Measurements from ENCODE around the gene RBM42.

The RBM42 gene

GRCh38 chr19:35656700-35657099 lies 27.9 kb downstream of the RBM42 start:
- DNase-seq = no peak

- no peak for DNase-seq
Observed at GRCh38 chr19:35657904-35658700, 29.3 kb downstream of the RBM42 start.

GRCh38 chr19:35661995-35662340 lies 33.1 kb downstream of the RBM42 start:
- DNase-seq = no peak

- DNase-seq = no peak
Observed at GRCh38 chr19:35663981-35664380, 35.1 kb downstream of the RBM42 start.

- no peak for DNase-seq
Observed at GRCh38 chr19:35665157-35665556, 36.3 kb downstream of the RBM42 start.

GRCh38 chr19:35665604-35666003 lies 36.8 kb downstream of the RBM42 start:
- DNase-seq = no peak

GRCh38 chr19:35666251-35666913 lies 37.5 kb downstream of the RBM42 start, which contains the start of gene UPK1A:
Gene UPK1A, plus strand, starts transcription at chr19:35666517. Its CDS starts 296 bp downstream, at chr19:35666813.
- no peak for DNase-seq

- no peak for DNase-seq
Observed at GRCh38 chr19:35669566-35669965, 40.7 kb downstream of the RBM42 start.

- DNase-seq = no peak
Observed at GRCh38 chr19:35669974-35670373, 41.1 kb downstream of the RBM42 start.

GRCh38 chr19:35670686-35671085 lies 41.9 kb downstream of the RBM42 start:
- no peak for DNase-seq

GRCh38 chr19:35671818-35672217 lies 43.0 kb downstream of the RBM42 start:
- no peak for DNase-seq

GRCh38 chr19:35673121-35673804 lies 44.4 kb downstream of the RBM42 start:
- no peak for DNase-seq

- no peak for DNase-seq
Observed at GRCh38 chr19:35675589-35676140, 46.8 kb downstream of the RBM42 start.

All from NCI-H2081 treated with DMSO at 0.1 percent for 48 hours (cell line).